HCT116 (cell line): ENCODE results near the gene GNAT2. TPM values are rescaled to one million over a fixed set of nuclear protein-coding genes. Genes with fewer than 3 reads are reported as not detected.
A peak's percentile ranks its signal among the peaks of the same experiment; 100 is the strongest.

Source experiments
- ATAC-seq: fragments of 200-7000 bp; cut with Tn5 transposase; 2 replicates; pipeline ENCODE4 v1.9.1; 2020; ENCODE audit warnings: mild to moderate bottlenecking, moderate library complexity
- BruUV-seq: library from RNA; stranded (reverse); fragments of 400-500 nt; replicated peaks from 2 replicates; lab custom pipeline; 2021; lab: Mats Ljungman, UMichigan
- CTCF ChIA-PET: fragments of 300-600 bp; sonication (Branson Sonifier 250); formaldehyde crosslinking; loops from one replicate; lab custom pipeline; 2021; ENCODE audit warnings: antibody characterized with exemption; lab: Charles Lee
- POLR2A ChIA-PET: fragments of 300-600, 350-600 bp; sonication (Branson Sonifier 250); formaldehyde crosslinking; loops from one replicate; lab custom pipeline; 2021; ENCODE audit warnings: antibody characterized with exemption; lab: Charles Lee
- RAD21 ChIA-PET, 2 experiments: fragments of 300-600 bp; sonication (Branson Sonifier 250); formaldehyde crosslinking; loops; one replicate each; lab custom pipeline; 2023; ENCODE audit warnings: low total read pairs in 2 of 2; ENCODE audit not compliant: uncharacterized antibody in 2 of 2, unreplicated experiment in 2 of 2, low non-redundant PET in 1 of 2; lab: Charles Lee
- DNase-seq: peaks from one replicate; pipeline ENCODE4 v3.0.0-alpha.2; 2010; ENCODE audit warnings: low read depth, low spot score
- H2AFZ ChIP-seq: fragments of 200-600 bp; shearing (Covaris generic), sonication (generic); 2 replicates; pipeline ENCODE4 v1.6.1; 2017; ENCODE audit warnings: low read depth, mixed run types, mixed read lengths, antibody characterized with exemption, low read length; ENCODE audit not compliant: poor library complexity, severe bottlenecking
- H3K27ac ChIP-seq: 2 replicates; pipeline ENCODE4 v1.5.1; 2012; ENCODE audit warnings: low read depth, low read length
- H3K27me3 ChIP-seq: fragments of 200-600 bp; sonication (generic); 2 replicates; pipeline ENCODE4 v1.6.1; 2016; ENCODE audit warnings: mixed run types, low read length, mixed read lengths; ENCODE audit not compliant: insufficient read depth
- H3K36me3 ChIP-seq, 2 experiments: fragments of 200-500 bp in 1 of 2; fragments of 200-600 bp in 1 of 2; sonication (Bioruptor generic) in 1 of 2; sonication (generic) in 1 of 2; 2 replicates each; pipeline versions ENCODE4 v1.5.1 to v1.6.1; 2014 to 2016; ENCODE audit warnings: low read length in 2 of 2, inconsistent platforms in 1 of 2, mixed read lengths in 1 of 2, mixed run types in 1 of 2; ENCODE audit not compliant: insufficient read depth in 2 of 2, control insufficient read depth in 1 of 2
- H3K4me1 ChIP-seq, 2 experiments: fragments of 200-600 bp in 1 of 2; sonication (generic) in 1 of 2; 2 replicates each; pipeline versions ENCODE4 v1.5.1 to v1.6.1; 2012 to 2017; ENCODE audit warnings: low read length in 2 of 2, inconsistent platforms in 1 of 2, mild to moderate bottlenecking in 1 of 2, mixed read lengths in 1 of 2, mixed run types in 1 of 2, moderate library complexity in 1 of 2; ENCODE audit not compliant: insufficient read depth in 2 of 2, control insufficient read depth in 1 of 2
- H3K4me2 ChIP-seq: fragments of 200-600 bp; sonication (generic); 2 replicates; pipeline ENCODE4 v1.6.1; 2017; ENCODE audit warnings: mixed run types, low read length, mixed read lengths
- H3K4me3 ChIP-seq, 2 experiments: fragments of 200-600 bp in 1 of 2; sonication (generic) in 1 of 2; replicated peaks in 1 of 2; 2 replicates each; pipeline ENCODE4 v1.5.1; 2011 to 2016; ENCODE audit warnings: low read length in 2 of 2, control low read depth in 1 of 2, low read depth in 1 of 2, mild to moderate bottlenecking in 1 of 2, mixed read lengths in 1 of 2, mixed run types in 1 of 2
- H3K79me2 ChIP-seq: fragments of 200-600 bp; sonication (generic); 2 replicates; pipeline ENCODE4 v1.6.1; 2017; ENCODE audit warnings: mild to moderate bottlenecking, mixed run types, low read length, moderate library complexity, mixed read lengths; ENCODE audit not compliant: insufficient read depth
- H3K9ac ChIP-seq: fragments of 200-600 bp; sonication (generic); 2 replicates; pipeline ENCODE4 v1.6.1; 2016; ENCODE audit warnings: low read length, mixed read lengths
- H3K9me2 ChIP-seq: fragments of 200-600 bp; sonication (generic), shearing (Covaris generic); 2 replicates; pipeline ENCODE4 v1.6.1; 2017; ENCODE audit warnings: mixed run types, mild to moderate bottlenecking, moderate library complexity; ENCODE audit not compliant: insufficient read depth
- H3K9me3 ChIP-seq, 2 experiments: fragments of 200-500 bp in 1 of 2; fragments of 200-600 bp in 1 of 2; sonication (Bioruptor generic) in 1 of 2; sonication (generic) in 1 of 2; 2 replicates each; pipeline ENCODE4 v1.6.1; 2014 to 2017; ENCODE audit warnings: low read length in 2 of 2, mixed read lengths in 2 of 2, inconsistent platforms in 1 of 2, low read depth in 1 of 2, mild to moderate bottlenecking in 1 of 2, mixed run types in 1 of 2, moderate library complexity in 1 of 2; ENCODE audit not compliant: control insufficient read depth in 1 of 2, insufficient read depth in 1 of 2
- H4K20me1 ChIP-seq: fragments of 200-600 bp; sonication (generic), shearing (Covaris generic); 2 replicates; pipeline ENCODE4 v1.6.1; 2017; ENCODE audit warnings: mixed run types, mild to moderate bottlenecking, moderate library complexity; ENCODE audit not compliant: insufficient read depth
- EZH2 ChIP-seq: fragments of 200-600 bp; sonication (generic); IDR thresholded peaks from 2 replicates; pipeline ENCODE4 v1.6.1; 2017; ENCODE audit warnings: antibody characterized with exemption, mixed run types
- POLR2AphosphoS5 ChIP-seq: IDR thresholded peaks from 2 replicates; pipeline ENCODE4 v1.6.1; 2011; ENCODE audit warnings: mild to moderate bottlenecking, low read depth, low read length, moderate library complexity
- SIN3A ChIP-seq: IDR thresholded peaks from 2 replicates; pipeline ENCODE4 v1.6.1; 2012; ENCODE audit warnings: low read depth
- SP1 ChIP-seq: IDR thresholded peaks from 2 replicates; pipeline ENCODE4 v1.6.1; 2012; ENCODE audit warnings: low read depth
- ZFX ChIP-seq: fragments of 450-650 bp; IDR thresholded peaks from 2 replicates; pipeline ENCODE4 v1.6.1; 2017
- intact Hi-C: fragments of 100-400 bp; cut with micrococcal nuclease; formaldehyde crosslinking; loops from 2 replicates; pipeline ENCODE4 v1.10.0; 2022
- total RNA-seq: library from RNA; stranded (reverse); gene quantifications from one replicate; pipeline ENCODE4 v1.2.1, GENCODE V29; 2021; ENCODE audit not compliant: unreplicated experiment
- TF ChIP-seq, protein P1 (sequence below): IDR thresholded peaks from 2 replicates; pipeline ENCODE4 v1.6.1; 2012
- TF ChIP-seq, protein P2 (sequence below), 3 experiments: fragments of 200-600 bp in 1 of 3; sonication (generic) in 1 of 3; IDR thresholded peaks in 2 of 3; conservative IDR thresholded peaks in 1 of 3; 2 replicates each; pipeline ENCODE4 v1.5.1; 2012 to 2017; ENCODE audit warnings: low read depth in 2 of 3, low read length in 2 of 3, antibody characterized with exemption in 1 of 3, borderline replicate concordance in 1 of 3, control low read depth in 1 of 3, mild to moderate bottlenecking in 1 of 3, mixed read lengths in 1 of 3, mixed run types in 1 of 3, moderate library complexity in 1 of 3; ENCODE audit not compliant: insufficient read depth in 1 of 3
- TF ChIP-seq, protein P3 (sequence below): IDR thresholded peaks from 2 replicates; pipeline ENCODE4 v1.6.1; 2012

Gene GNAT2
- total RNA-seq, 1 experiment from 2014 or later: 0.76 TPM

DNA sequence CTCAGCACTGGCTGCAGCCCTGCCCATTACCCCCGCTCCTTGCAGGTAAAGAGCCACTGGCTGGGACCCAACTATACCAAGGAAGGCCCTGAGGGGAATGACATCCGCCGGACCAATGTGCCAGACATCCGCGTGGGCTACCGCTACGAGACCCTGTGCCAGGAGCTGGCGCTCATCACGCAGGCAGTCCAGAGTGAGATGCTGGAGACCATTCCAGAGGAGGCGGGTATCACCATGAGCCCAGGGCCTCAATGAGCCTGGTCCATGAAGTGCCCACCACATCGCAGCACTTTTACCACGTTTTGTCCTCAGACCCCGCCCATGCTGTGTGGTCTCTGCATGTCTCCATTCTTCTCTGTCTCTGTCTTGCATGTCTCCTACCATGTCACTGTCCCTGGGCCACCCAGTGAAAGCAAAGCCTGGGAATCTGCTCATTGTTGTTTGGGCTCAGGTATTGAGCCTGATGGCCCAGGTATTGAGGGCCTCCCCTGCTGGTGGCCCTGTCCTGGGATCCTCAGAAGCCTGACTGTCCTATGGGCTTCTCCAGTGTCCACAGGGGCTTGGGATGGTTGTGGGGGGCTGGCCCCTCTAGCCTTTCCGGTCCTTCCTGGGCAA is 11.6 kb upstream of the GNAT2 start:
- Histone ChIP-seq H3K9ac (no peak overlapping the region), H3K4me2 (no peak overlapping the region), H3K27me3 (no peaks in the 10 kb centered on the region), H3K4me1 (peaks cover 2 to 11% of the 10 kb centered on the region in 2 experiments; a peak in 3 of 4 replicates), H3K9me3 (no peaks in the 10 kb centered on the region), H2AFZ (no peak overlapping the region), H3K27ac (no peak overlapping the region), H4K20me1 (no peaks in the 10 kb centered on the region), H3K4me3 (no peak overlapping the region), H3K79me2 (no peaks in the 10 kb centered on the region), H3K36me3 (peaks cover 6 to 20% of the 10 kb centered on the region in 2 experiments; a peak in 3 of 4 replicates), H3K9me2 (no peaks in the 10 kb centered on the region)
- BruUV-seq: no TSS peak
- intact Hi-C loops: loop anchor here (1.0 kb wide), 1 partner anchor 85 kb away; no protein-coding TSS in a partner anchor
- ATAC-seq (no peak), DNase-seq (no peak)
- ChIA-PET RAD21 (interaction anchor here in 1 of 2 experiments (0.9 to 1.3 kb wide), 2 partner anchors 9 to 85 kb away, joined by 4 to 8 read pairs; no protein-coding TSS in a partner anchor), POLR2A (interaction anchor here (0.8 kb wide), 1 partner anchor 85 kb away, joined by 3 read pairs; no protein-coding TSS in a partner anchor), CTCF (interaction anchor here (0.8 to 4.1 kb wide), 11 partner anchors 9 to 354 kb away, joined by 3 to 35 read pairs (median 8); partner anchors contain the start of genes AHCYL1, AMPD2, GNAI3 and GNAT2)
- no peak for TF ChIP-seq SP1

DNA sequence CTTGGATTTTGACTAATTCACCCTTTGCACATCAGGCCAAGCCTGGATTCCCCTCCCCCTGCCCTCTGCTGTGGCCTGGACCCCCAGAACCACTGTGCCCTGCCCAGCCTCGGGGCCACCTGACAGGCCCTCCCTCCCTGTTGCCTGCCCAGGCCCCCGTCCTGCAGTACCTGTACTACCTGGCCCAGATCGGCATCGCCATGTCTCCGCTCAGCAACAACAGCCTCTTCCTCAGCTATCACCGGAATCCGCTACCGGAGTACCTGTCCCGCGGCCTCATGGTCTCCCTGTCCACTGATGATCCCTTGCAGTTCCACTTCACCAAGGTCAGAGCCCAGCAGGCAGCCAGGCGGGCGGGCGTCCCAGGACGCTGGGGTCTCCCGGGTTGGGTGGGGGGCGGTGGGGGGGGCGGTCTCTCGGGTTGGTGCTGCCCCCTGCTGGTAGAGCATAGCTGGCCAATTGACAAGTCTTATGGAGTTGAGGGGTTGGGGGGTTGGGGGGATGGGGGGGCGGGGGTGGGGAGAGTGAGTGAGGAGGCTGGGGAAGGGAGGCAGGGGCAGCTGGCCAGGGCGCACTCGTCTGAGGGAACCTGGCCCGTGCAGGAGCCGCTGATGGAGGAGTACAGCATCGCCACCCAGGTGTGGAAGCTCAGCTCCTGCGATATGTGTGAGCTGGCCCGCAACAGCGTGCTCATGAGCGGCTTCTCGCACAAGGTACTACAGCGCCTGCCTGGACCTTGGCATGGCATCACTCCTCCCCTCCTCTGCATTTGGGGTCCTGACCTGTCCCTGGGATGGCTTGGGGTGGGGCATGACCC is 10.9 kb upstream of the GNAT2 start:
- Histone ChIP-seq H3K4me1 (peaks cover 0 to 9% of the 10 kb centered on the region in 2 experiments; a peak in 1 of 4 replicates), H3K4me2 (no peak overlapping the region), H3K9me3 (no peaks in the 10 kb centered on the region), H3K27me3 (no peaks in the 10 kb centered on the region), H3K79me2 (no peaks in the 10 kb centered on the region; the same call in 1 of the 2 replicates), H3K9ac (no peak overlapping the region), H3K27ac (no peak overlapping the region), H2AFZ (no peak overlapping the region), H3K36me3 (peaks cover 6 to 20% of the 10 kb centered on the region in 2 experiments; a peak in 3 of 4 replicates), H4K20me1 (no peaks in the 10 kb centered on the region), H3K9me2 (no peaks in the 10 kb centered on the region), H3K4me3 (no peak overlapping the region)
- intact Hi-C loops: loop anchor here (1.0 kb wide), 1 partner anchor 84 kb away; no protein-coding TSS in a partner anchor
- no TSS peak for BruUV-seq
- DNase-seq (no peak), ATAC-seq (peak; percentile 28)
- CTCF ChIA-PET: interaction anchor here (0.6 to 4.1 kb wide), 12 partner anchors 10 to 614 kb away, joined by 3 to 35 read pairs (median 7); partner anchors contain the start of genes AHCYL1, AMPD2, GNAI3 and GNAT2
- TF ChIP-seq SIN3A (no peak), EZH2 (no peak), POLR2AphosphoS5 (no peak), ZFX (no peak)
- TF ChIP-seq, protein P1, sequence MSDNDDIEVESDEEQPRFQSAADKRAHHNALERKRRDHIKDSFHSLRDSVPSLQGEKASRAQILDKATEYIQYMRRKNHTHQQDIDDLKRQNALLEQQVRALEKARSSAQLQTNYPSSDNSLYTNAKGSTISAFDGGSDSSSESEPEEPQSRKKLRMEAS: no peak
- TF ChIP-seq, protein P2, sequence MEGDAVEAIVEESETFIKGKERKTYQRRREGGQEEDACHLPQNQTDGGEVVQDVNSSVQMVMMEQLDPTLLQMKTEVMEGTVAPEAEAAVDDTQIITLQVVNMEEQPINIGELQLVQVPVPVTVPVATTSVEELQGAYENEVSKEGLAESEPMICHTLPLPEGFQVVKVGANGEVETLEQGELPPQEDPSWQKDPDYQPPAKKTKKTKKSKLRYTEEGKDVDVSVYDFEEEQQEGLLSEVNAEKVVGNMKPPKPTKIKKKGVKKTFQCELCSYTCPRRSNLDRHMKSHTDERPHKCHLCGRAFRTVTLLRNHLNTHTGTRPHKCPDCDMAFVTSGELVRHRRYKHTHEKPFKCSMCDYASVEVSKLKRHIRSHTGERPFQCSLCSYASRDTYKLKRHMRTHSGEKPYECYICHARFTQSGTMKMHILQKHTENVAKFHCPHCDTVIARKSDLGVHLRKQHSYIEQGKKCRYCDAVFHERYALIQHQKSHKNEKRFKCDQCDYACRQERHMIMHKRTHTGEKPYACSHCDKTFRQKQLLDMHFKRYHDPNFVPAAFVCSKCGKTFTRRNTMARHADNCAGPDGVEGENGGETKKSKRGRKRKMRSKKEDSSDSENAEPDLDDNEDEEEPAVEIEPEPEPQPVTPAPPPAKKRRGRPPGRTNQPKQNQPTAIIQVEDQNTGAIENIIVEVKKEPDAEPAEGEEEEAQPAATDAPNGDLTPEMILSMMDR (IDR thresholded peaks at IDR 0.05 in 2 of 3, conservative IDR thresholded peaks at IDR 0.05 in 1 of 3; ENCODE audit: borderline replicate concordance in 1 of 3, insufficient read depth in 1 of 3, low read depth in 2 of 3, low read length in 2 of 3): peak in 1 of 3 experiments; percentile 9; a peak in 1 of 6 replicates
- TF ChIP-seq, protein P3, sequence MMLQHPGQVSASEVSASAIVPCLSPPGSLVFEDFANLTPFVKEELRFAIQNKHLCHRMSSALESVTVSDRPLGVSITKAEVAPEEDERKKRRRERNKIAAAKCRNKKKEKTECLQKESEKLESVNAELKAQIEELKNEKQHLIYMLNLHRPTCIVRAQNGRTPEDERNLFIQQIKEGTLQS: no peak
- RAD21 ChIA-PET: interaction anchor here (0.6 to 1.3 kb wide), 4 partner anchors 10 to 89 kb away, joined by 3 to 8 read pairs (median 6); no protein-coding TSS in a partner anchor
- POLR2A ChIA-PET: interaction anchor here (0.8 kb wide), 2 partner anchors 82 to 84 kb away, joined by 3 to 5 read pairs; no protein-coding TSS in a partner anchor
